Lower leg skin (tissue), 3 donors: ENCODE results near the gene EFCAB10.

Experiments
- POLR2A ChIP-seq, 2 donors: fragments of 450-650 bp; IDR thresholded peaks; one replicate each; pipeline ENCODE4 v1.6.1; 2016 to 2017; ENCODE audit warnings: antibody characterized with exemption in 2 of 2, mild to moderate bottlenecking in 1 of 2, moderate library complexity in 1 of 2
- TF ChIP-seq, protein P1 (sequence below), 3 donors: fragments of 450-650 bp; IDR thresholded peaks; one replicate each; pipeline ENCODE4 v1.5.1; 2016; ENCODE audit warnings: antibody characterized with exemption in 3 of 3, mild to moderate bottlenecking in 3 of 3, moderate library complexity in 2 of 3

DNA sequence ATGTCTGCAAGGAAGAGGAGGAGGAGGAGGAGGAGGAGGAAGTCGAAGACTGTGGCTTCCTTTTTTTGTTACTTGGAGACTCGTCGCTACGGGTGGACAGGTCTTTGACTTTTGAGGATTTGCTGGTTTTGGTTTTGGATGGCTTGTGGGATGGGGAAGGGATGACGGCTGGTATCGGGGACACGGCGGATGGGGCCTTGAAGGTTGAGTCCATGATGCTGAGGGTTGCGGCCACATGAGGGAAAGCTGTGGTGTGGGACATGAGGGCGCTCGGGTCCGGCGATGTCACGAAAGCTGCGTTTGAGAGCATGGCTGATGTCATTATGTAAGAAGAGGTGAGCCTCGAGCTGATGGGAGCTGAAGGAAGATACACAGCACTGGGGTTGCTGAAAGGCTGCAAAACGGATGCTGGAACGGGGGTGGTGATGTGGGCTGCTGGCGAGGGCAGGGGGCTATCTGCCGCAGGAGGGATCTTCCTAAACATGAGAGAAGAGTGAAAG lies 33.1 kb upstream of the EFCAB10 start:
- TF ChIP-seq, protein P1, sequence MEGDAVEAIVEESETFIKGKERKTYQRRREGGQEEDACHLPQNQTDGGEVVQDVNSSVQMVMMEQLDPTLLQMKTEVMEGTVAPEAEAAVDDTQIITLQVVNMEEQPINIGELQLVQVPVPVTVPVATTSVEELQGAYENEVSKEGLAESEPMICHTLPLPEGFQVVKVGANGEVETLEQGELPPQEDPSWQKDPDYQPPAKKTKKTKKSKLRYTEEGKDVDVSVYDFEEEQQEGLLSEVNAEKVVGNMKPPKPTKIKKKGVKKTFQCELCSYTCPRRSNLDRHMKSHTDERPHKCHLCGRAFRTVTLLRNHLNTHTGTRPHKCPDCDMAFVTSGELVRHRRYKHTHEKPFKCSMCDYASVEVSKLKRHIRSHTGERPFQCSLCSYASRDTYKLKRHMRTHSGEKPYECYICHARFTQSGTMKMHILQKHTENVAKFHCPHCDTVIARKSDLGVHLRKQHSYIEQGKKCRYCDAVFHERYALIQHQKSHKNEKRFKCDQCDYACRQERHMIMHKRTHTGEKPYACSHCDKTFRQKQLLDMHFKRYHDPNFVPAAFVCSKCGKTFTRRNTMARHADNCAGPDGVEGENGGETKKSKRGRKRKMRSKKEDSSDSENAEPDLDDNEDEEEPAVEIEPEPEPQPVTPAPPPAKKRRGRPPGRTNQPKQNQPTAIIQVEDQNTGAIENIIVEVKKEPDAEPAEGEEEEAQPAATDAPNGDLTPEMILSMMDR (IDR thresholded peaks at IDR 0.05): no peak
- no peak for TF ChIP-seq POLR2A (IDR thresholded peaks at IDR 0.05)
